Gastroesophageal sphincter (tissue), 3 donors: ENCODE results near the gene ACAA2.

Source experiments
- CTCF ChIP-seq, 4 experiments: fragments of 200-600 bp in 2 of 4; fragments of 450-650 bp in 2 of 4; sonication (generic) in 1 of 4; IDR thresholded peaks; one replicate each; pipeline ENCODE4 v1.5.1; 2017 to 2019; ENCODE audit warnings: antibody characterized with exemption in 4 of 4, mild to moderate bottlenecking in 2 of 4, moderate library complexity in 2 of 4
- EP300 ChIP-seq: sonication (generic); formaldehyde crosslinking; IDR thresholded peaks from one replicate; pipeline ENCODE4 v1.6.1; 2017; ENCODE audit warnings: antibody characterized with exemption, mild to moderate bottlenecking
- POLR2A ChIP-seq, 2 donors: fragments of 450-650 bp; IDR thresholded peaks; one replicate each; pipeline ENCODE4 v1.6.1; 2017; ENCODE audit warnings: antibody characterized with exemption in 2 of 2, mild to moderate bottlenecking in 2 of 2, moderate library complexity in 1 of 2
- POLR2AphosphoS5 ChIP-seq: sonication (generic); formaldehyde crosslinking; IDR thresholded peaks from one replicate; pipeline ENCODE4 v1.6.1; 2017; ENCODE audit warnings: antibody characterized with exemption

GRCh38 chr18:49749563-49749962 lies 63.8 kb downstream of the ACAA2 start:
- TF ChIP-seq POLR2AphosphoS5 (no peak), CTCF (IDR thresholded peaks at IDR 0.05) (no peak), POLR2A (IDR thresholded peaks at IDR 0.05) (no peak), EP300 (no peak)
